Measurements from ENCODE around the gene TRIM56.
"Not testable (repeated sequence)": the region's sequence is repeated elsewhere in the genome, so short reads cannot be mapped to it uniquely, and the experiment has no call there.

The TRIM56 gene

GRCh38 chr7:101104193-101104713 lies 19.0 kb downstream of the TRIM56 start:
- no peak for TF ChIP-seq CTCF (conservative IDR thresholded peaks at IDR 0.05; ENCODE audit: low read depth, low read length)

GRCh38 chr7:101104799-101105198 lies 19.5 kb downstream of the TRIM56 start:
- H3K79me2 ChIP-seq (ENCODE audit: insufficient read depth, low read depth): no peaks in the 10 kb centered on the region
- H2AFZ ChIP-seq (ENCODE audit: low read depth): no peak overlapping the region
- peaks cover 87% of the 10 kb centered on the region for H3K27me3 ChIP-seq (ENCODE audit: insufficient read depth, low read depth)
- no peak overlapping the region for H3K4me3 ChIP-seq (IDR thresholded peaks at IDR 0.05; ENCODE audit: insufficient read depth, low read depth, low read length)
- no peak for TF ChIP-seq CTCF (conservative IDR thresholded peaks at IDR 0.05; ENCODE audit: low read depth, low read length)
- no peaks in the 10 kb centered on the region for H3K36me3 ChIP-seq (ENCODE audit: insufficient read depth)
- no peaks in the 10 kb centered on the region for H3K4me1 ChIP-seq (ENCODE audit: low read depth, poor library complexity, severe bottlenecking)
- no peak overlapping the region for H3K9ac ChIP-seq
- no peak overlapping the region for H3K4me2 ChIP-seq
- no peak overlapping the region for H3K27ac ChIP-seq
- H4K20me1 ChIP-seq (ENCODE audit: insufficient read depth): no peaks in the 10 kb centered on the region

More at GRCh38 chr7:101104193-101104713, 19.0 kb downstream of the TRIM56 start:
- no peaks in the 10 kb centered on the region for H3K4me1 ChIP-seq (ENCODE audit: low read depth, poor library complexity, severe bottlenecking)
- H4K20me1 ChIP-seq (ENCODE audit: insufficient read depth): no peaks in the 10 kb centered on the region
- no peak overlapping the region for H3K4me3 ChIP-seq (IDR thresholded peaks at IDR 0.05; ENCODE audit: insufficient read depth, low read depth, low read length)
- H2AFZ ChIP-seq (ENCODE audit: low read depth): no peak overlapping the region
- H3K79me2 ChIP-seq (ENCODE audit: insufficient read depth, low read depth): no peaks in the 10 kb centered on the region
- no peaks in the 10 kb centered on the region for H3K36me3 ChIP-seq (ENCODE audit: insufficient read depth)
- no peak overlapping the region for H3K4me2 ChIP-seq
- H3K9ac ChIP-seq: no peak overlapping the region
- no peak overlapping the region for H3K27ac ChIP-seq
- H3K27me3 ChIP-seq (ENCODE audit: insufficient read depth, low read depth): peaks cover 81% of the 10 kb centered on the region

GRCh38 chr7:101105248-101105647 lies 20.0 kb downstream of the TRIM56 start:
- H2AFZ ChIP-seq (ENCODE audit: low read depth); H4K20me1 ChIP-seq (ENCODE audit: insufficient read depth); H3K9ac ChIP-seq; H3K4me2 ChIP-seq; H3K36me3 ChIP-seq (ENCODE audit: insufficient read depth); H3K4me3 ChIP-seq (IDR thresholded peaks at IDR 0.05; ENCODE audit: insufficient read depth, low read depth, low read length); H3K79me2 ChIP-seq (ENCODE audit: insufficient read depth, low read depth); H3K27ac ChIP-seq; H3K4me1 ChIP-seq (ENCODE audit: low read depth, poor library complexity, severe bottlenecking): not testable (repeated sequence)
- peaks cover 91% of the 10 kb centered on the region for H3K27me3 ChIP-seq (ENCODE audit: insufficient read depth, low read depth)

- Histone ChIP-seq H3K36me3 (ENCODE audit: insufficient read depth) (no peaks in the 10 kb centered on the region), H3K9ac (no peak overlapping the region), H3K4me2 (no peak overlapping the region), H3K27me3 (ENCODE audit: insufficient read depth, low read depth) (peaks cover 97% of the 10 kb centered on the region), H3K4me1 (ENCODE audit: low read depth, poor library complexity, severe bottlenecking) (no peaks in the 10 kb centered on the region), H4K20me1 (ENCODE audit: insufficient read depth) (no peaks in the 10 kb centered on the region), H3K79me2 (ENCODE audit: insufficient read depth, low read depth) (no peaks in the 10 kb centered on the region), H2AFZ (ENCODE audit: low read depth) (no peak overlapping the region), H3K4me3 (IDR thresholded peaks at IDR 0.05; ENCODE audit: insufficient read depth, low read depth, low read length) (no peak overlapping the region), H3K27ac (no peak overlapping the region)
- TF ChIP-seq CTCF (conservative IDR thresholded peaks at IDR 0.05; ENCODE audit: low read depth, low read length): no peak
Observed at GRCh38 chr7:101106386-101106785, 21.1 kb downstream of the TRIM56 start.

GRCh38 chr7:101108330-101108857 lies 23.1 kb downstream of the TRIM56 start:
- Histone ChIP-seq H3K27me3 (ENCODE audit: insufficient read depth, low read depth) (peaks cover 96% of the 10 kb centered on the region), H3K4me1 (ENCODE audit: low read depth, poor library complexity, severe bottlenecking) (no peaks in the 10 kb centered on the region), H3K36me3 (ENCODE audit: insufficient read depth) (no peaks in the 10 kb centered on the region), H3K4me3 (IDR thresholded peaks at IDR 0.05; ENCODE audit: insufficient read depth, low read depth, low read length) (no peak overlapping the region), H3K4me2 (no peak overlapping the region), H3K79me2 (ENCODE audit: insufficient read depth, low read depth) (no peaks in the 10 kb centered on the region), H3K9ac (no peak overlapping the region), H3K27ac (no peak overlapping the region), H2AFZ (ENCODE audit: low read depth) (no peak overlapping the region), H4K20me1 (ENCODE audit: insufficient read depth) (no peaks in the 10 kb centered on the region)
- no peak for TF ChIP-seq CTCF (conservative IDR thresholded peaks at IDR 0.05; ENCODE audit: low read depth, low read length)

Data from KMS-11 (cell line).